ENCODE data around the gene FBXW10.
"Not testable (repeated sequence)": the region's sequence is repeated elsewhere in the genome, so short reads cannot be mapped to it uniquely, and the experiment has no call there.

Gene FBXW10

DNA sequence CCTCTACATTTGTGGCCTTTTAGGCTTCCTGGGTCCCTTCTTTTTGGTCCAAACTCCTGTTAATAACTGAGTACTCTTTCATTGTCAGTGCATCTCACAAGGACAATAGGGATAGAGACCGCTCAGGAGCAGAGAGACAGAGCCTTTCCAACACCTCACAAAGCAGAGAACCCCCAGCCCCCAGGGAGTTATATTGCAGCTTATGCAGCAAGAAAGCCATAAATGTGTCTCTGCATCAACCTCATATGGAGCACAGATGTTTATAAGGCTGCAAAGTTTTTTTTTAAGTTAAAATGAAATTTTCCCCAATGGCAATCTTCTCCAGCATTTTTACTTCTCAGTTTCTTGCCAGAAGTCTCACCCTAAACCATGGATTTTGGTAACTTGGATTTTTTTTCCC, 6.4 kb downstream of the FBXW10 start:
- not testable (repeated sequence) for DNase-seq (ENCODE audit: low spot score)

DNA sequence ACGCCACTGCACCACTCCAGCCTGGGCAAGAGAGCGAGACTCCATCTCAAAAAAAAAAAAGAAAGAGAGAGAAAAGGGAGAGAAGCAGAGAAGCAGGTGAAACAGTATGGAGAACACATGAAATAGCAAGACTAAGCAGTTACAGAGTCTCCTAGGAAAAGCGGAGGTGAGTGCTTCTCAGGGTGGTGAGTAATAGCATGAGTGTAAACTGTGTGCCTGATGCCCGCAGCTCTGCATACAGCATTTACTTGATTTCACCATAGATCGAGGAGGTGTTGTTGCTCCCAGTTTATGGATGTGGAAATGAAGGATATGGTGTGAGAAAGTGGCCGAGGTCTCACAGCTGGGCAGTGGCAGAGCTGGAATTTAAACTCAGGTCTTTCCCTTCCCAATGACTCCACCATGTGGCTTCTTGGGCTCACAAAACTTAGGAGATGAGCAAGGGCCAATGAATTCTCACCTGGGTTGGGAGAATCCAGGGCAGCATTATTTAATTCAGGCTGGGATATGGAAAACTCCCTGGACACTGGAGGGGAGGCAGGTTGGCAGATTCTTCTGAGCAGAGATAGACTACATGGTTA, 10.1 kb downstream of the FBXW10 start:
- DNase-seq (ENCODE audit: low spot score), result not testable (repeated sequence)

DNA sequence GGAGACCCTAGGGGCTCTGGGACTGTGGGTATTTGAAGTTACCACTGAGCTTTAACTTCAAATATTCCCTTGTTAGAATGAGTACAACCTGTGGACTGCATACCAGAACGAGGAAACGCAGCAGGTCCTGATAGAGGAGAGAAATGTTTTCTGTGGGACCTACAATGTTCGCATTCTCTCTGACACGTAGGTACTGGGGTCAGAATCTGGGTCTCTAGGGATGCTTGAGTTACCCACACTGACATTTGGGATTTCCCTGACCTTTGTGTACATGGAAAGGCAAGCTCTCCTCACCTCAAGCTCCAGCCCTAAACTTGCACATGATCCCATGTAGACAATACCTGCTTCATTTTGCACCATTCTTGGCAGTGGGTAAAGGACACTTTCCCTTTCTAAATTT, 12.1 kb downstream of the FBXW10 start:
- DNase-seq (ENCODE audit: low spot score), result not testable (repeated sequence)

DNA sequence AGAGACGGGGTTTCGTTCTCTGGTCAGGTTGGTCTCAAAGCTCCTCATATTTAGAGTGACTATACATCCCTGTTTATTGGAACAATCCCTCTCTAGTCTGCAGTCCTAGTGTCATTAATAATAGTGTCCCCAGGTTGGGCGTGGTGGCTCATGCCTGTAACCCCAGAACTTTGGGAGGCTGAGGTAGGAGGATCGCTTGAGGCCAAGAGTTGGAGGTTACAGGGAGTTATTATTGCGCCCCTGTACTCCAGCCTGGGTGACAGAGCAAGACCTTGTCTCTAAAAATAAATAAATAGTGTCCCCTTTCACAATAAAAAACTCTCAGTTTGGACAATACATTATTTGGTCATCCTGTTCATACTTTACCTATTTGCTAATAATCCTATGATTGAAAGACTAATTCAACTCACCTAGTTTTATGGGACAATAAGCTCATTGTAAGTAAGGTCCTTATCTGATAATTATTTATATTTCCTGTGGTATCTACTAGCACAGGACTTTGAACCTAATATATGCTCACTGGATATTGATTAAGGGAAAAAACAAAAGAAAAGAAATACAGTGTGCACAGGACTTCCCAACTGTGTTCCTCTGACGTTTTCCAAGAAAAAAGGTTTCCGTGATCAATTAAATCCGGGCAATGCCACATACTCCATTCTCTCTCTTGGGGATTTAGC, 13.7 kb downstream of the FBXW10 start:
- not testable (repeated sequence) for DNase-seq (ENCODE audit: low spot score)

DNA sequence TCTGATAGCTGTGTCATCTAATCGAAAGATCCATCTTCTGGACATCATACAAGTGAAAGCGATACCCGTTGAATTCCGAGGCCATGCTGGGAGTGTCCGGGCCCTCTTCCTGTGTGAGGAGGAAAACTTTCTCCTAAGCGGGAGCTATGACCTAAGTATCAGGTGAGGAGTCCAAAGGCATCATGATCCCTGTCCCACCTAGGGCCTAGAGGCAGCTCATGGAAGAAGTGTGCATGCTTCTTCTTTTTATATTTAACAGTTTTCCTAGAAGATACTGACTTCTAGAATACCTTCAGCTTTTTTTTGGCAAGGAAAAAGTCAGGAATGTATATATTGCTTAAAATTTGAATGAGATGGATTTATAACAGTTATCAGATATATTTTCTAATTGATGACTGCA, 14.5 kb downstream of the FBXW10 start:
- not testable (repeated sequence) for DNase-seq (ENCODE audit: low spot score)

DNA sequence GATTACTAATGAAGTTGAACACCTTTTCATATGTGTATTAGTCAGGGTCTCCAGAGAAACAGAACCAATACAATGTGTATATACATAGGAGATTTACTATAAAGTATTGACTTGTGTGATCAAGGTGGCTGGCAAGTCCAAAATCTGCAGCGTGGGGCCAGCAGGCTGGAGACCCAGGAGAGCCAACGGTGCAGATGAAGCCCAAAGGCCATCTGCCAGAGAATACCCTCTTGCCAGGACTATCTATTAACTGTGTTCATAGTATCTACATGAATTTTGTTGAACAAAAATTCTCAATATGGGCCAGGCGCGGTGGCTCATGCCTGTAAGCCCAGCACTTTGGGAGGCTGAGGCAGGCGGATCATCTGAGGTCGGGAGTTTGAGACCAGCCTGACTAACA, 16.4 kb downstream of the FBXW10 start:
- not testable (repeated sequence) for DNase-seq (ENCODE audit: low spot score)

DNA sequence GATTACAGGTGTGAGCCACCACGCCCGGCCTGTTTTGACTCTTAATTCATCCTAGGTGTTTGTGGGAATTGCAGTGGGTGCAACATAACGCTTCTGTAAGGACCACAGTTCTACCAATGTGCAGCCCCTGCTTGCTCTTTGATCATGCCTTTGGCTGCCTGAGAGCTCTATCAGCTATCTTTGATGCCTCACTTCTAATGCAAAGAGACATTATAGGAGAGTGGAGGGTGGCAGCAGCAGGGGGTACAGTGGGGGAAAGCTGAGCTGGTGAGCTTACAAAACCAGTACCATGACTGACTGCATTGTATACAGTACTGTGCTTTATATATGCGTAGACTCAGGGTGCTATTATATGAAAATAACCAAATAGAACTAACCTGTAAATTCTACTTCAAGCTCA, 26.7 kb downstream of the FBXW10 start:
- not testable (repeated sequence) for DNase-seq (ENCODE audit: low spot score)

DNA sequence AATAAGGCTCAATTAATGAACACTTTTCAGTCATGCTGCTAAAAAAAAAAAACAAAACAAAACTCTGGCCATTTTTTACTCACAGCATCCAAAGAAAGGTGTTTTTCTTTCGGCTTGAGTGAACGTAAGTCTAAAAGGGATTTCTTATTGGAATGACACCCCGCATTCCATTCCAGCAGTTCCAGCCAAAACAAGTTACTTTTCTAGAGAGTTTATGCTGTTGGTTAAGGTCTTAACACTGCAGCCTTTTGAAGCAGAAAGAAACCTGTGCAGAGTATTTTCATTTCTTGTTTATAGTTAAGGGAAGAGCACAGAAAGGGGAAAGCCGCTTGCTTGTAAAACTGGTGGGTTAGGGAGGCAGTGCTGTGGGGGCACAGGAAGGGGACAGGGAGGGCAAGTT, 27.2 kb downstream of the FBXW10 start:
- DNase-seq (ENCODE audit: low spot score), result not testable (repeated sequence)

DNA sequence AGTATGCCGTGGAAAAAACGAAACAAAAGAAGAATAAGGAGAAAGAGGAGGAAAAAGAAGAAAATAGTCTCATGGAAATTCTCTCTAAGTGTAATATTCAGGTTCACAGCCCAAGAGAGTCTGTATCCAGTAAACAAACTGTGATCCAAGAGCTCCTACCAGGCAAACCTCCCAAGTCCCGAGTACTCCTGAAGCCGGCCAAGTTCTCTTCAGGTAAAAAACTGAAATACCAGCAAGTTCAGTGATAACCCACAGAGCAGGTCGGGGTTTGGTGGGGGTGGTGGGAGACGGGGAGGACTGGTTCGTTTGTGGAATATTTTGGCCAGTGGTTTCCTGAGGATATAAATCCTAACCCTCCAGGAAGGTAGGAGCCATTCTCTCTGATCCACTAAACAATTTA, 28.6 kb downstream of the FBXW10 start:
- DNase-seq (ENCODE audit: low spot score), result no peak

DNA sequence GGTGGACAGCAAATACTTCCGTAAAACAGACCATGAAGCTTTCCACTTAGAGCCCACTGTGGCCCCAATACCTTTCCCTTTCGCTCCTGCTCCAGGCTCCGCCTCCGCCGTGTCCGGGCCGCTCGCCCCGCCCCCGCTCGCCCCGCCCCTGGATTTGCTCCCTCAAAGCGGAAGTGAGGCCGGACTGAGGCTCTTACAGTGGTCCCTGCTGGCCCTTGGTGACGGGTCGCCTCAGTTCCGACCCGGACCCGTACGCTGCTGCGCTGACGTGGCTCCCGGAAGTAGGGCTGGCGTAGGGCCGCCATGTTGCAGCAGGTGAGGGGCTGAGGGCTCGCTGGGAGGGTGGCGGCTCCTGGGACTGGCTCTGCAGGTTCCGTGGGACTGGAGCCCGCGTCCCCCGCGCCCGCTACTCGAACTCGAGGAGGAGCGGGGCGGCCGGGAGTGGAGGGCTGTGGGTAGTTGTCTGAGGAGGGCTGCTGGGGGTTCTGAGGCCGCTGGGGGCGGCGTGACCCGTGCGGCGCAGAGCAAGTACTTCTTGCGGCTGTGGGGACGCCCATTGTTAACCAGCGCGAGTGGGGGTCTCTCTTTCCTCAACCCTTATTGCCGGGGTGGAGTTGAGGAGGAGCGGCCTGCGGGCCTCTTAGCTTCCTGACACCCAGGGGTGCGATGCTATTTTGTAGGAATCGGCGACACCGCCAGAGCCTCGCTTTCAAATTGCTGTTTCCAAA, 37.3 kb downstream of the FBXW10 start, which contains the start of gene TVP23B:
Gene TVP23B, plus strand, starts transcription at position 193 of the 728 bp plus-strand sequence. Its CDS starts 111 bp downstream, at position 304.
- peak; percentile 89 for DNase-seq (ENCODE audit: low spot score)

DNA sequence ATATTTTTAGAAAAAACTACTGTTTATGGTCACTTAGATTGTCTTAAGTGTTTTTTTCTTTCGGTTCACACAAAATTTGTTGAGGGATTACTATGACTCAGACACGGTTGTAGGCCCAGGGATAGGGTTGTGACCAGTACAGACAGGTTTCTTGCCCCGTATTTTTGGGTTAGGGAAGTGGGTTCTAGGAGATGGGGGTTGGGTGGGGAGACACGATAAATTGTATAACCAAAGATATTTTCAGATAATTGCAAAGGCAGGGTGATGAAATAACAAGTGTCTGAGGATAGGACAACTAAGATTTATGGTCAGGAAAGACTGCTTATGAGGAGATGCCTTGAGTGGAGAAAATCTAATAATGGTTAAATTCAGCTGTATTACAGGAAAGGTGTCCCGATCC, 38.0 kb downstream of the FBXW10 start:
- DNase-seq (ENCODE audit: low spot score), result not testable (repeated sequence)

DNA sequence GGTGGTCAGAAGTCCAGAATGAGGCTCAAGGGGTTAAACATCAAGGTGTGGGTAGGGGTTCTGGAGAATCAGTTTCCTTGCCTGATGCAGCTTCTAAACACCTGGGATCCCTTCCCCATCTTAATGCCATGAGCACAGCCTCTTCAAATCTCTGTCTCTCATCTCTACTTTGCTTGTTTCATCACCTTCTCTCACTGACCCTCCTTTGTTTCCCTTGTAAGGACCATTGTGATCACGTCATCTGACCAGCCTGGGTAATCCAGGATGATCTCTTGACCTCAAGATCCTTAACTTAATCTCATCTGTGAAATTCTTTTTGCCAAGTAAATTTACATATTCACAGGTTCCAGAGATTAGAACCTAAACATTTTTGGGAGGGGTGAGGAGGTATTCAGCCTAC, 42.1 kb downstream of the FBXW10 start:
- not testable (repeated sequence) for DNase-seq (ENCODE audit: low spot score)

DNA sequence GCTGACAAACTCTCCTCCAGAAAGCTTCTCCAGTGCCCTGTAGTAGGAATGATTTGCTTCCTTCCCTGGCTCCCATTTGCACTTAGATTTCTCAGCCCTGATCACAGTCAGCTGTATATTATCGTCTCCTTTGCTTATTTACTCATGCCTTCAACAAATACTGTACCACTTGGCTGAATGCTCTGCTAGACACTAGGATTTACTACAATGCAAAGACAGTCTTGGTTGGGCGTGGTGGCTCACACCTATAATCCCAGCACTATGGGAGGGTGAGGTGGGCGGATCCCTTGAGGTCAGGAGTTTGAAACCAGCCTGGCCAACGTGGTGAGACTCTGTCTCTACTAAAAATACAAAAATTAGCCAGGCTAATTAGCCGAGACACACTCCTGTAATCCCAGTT, 43.0 kb downstream of the FBXW10 start:
- not testable (repeated sequence) for DNase-seq (ENCODE audit: low spot score)

DNA sequence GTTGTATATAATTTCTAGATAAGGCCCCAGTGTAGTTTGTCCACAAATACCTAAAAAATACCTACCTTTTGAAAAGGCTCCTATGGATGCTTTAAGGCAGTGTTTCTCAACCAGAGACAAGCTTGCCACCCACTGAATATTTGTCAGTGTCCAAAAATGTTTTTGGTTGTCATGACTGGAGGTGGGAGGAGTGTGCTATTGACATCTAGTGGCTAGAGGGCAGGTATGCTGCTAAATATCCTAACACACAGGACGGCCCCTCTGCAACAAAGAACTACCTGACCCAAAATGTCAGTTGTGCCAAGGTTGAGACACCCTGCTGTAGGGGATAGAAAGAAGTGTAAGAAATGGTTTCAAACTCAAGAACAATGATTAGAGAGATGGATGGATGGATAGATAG, 47.5 kb downstream of the FBXW10 start:
- DNase-seq (ENCODE audit: low spot score), result not testable (repeated sequence)

DNA sequence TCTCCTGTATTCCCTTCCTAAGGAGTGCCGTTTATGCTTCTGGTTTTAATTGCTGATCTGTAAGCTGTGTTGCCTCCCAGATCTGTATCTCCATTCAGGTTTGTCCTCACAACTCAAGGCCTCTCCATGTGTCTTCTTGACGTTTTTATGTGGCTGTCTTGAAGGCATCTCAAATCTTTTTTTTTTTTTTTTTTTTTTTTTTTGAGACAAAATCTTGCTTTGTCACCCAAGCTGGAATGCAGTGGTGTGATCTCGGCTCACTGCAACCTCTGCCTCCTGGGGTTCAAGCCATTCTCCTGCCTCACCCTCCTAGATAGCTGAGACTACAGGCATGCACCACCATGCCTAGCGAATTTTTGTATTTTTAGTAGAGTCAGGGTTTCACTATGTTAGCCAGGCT, 51.0 kb downstream of the FBXW10 start:
- DNase-seq (ENCODE audit: low spot score), result not testable (repeated sequence)

DNA sequence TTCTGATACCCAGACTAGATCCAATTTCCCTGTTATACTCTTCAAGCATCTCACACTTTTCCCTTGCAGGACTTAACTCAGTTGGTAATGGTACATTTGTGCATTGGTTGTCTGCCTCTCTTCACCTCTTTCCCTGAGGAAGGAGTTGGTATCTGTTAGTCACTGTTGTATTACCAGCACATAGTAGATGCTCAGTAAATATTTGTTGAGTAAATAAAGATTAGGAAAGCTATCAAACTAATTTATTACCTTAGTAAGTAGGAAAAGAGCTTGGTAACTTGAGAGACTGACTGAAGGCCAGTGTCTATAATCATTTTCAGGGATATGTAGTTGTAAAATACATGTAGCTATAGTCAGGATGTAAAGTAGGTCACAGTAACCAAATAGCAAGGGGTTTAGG, 53.0 kb downstream of the FBXW10 start:
- not testable (repeated sequence) for DNase-seq (ENCODE audit: low spot score)

DNA sequence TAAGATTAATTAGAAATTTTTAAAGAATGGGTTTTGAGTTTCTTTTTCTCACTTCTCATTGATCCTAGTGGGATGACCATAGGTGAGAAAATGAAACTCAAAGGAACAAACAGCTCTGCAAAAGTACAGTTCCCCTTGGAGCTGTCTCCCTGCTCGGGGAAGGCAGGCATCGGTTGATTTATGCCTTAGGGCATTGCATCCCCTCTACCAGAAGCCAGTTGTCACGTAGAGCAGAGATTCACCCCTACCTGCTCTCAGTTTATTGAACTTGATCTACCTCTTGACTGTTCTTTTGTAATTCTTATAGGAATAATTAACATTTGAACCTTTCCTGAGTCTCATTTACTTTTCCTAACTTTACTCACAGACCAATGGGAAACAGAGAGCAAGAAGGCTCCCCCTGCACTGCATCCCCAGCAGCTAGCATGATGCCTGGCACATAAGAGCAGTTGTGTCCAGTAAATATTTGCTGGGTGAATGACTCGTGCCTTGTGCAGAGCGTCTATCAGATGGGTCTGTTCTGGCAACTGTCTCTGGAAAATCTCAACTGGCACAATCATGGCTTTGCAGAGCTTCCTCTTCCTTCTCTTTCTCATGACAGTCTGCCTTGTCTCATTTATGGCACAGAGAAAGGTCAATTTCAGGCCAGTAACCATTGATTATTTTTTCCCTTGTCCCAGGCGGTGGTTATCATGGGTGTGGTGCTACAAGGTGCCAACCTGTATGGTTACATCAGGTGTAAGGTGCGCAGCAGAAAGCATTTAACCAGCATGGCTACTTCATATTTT, 59.8 kb downstream of the FBXW10 start:
- DNase-seq (ENCODE audit: low spot score), result not testable (repeated sequence)

DNA sequence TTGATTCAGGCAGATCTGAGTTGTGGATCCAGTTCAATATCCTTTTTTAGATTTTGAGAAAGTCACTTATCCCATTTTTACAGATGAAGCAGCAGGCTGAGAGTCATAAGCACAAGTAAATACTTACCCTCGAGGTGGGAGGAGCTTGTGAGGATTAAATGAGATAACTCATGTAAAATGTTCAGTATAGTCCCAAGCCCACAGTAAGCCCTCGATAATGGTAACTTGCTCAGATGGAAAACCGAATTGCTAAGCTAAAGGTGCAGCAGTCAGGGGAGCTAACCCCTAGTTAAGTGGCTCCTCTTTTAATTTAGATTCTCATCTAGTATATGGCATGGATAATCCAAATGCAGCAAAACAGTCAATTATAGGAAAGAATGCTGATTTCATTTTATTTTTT, 72.1 kb downstream of the FBXW10 start:
- DNase-seq (ENCODE audit: low spot score), result not testable (repeated sequence)

DNA sequence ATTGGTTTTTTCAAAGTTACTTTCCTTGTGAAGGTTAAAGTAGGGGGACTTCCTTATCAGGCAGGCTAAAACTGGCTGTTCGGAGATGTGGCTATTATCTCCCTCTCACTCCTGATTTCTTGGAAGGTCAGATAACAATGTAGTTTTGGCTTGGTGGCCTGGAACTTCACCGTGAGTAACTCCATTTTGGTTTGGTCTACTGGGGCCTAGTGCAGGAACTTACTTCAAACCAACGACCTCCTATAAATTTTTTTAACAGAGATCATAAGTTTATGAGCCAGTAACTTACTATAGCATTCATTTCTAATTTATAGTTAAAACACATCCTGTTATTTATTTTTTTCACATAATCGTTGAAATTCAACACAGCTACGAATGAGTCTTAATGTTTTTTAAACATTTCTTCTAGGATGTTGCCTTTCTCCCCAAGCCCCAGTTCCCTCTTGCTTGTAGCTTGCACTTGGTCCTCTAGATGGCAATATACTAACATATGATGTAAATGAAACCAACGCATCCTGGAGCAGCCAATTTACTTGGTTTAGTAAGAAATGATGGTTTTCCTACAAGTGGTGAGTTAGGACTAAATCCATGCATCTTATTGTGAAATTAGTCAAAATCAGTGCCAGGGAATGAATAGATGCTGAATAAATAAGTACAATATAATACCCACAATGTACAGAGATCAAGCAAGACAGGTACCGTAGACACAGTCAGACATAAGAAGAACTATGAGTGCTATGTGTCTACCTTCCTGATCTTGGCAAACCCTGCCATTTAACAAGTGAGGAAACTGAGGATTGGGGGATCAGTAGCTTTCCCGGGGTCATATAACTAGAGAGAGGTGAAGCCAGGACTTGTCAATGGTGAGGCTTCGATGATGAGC, 72.9 kb downstream of the FBXW10 start:
- DNase-seq (ENCODE audit: low spot score), result peak; percentile 34

DNA sequence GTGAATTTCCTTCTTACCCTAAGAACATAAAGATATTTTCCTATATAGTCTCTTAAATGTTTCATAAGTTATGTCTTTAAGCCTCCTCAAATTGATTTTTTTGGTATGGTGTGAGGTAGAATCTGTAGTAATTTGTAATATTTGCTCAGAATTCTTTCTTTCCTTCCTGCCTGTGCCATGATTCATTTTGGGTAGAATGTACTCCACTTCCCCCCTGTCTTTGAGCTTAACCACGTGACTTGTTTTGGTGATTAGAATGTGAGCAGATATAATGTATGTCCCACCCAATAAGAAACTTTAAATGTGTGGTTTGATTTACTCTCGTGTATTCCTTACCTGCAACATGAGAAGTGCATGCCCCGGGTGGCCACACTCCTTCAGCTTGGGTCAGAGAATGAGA, 77.6 kb downstream of the FBXW10 start:
- DNase-seq (ENCODE audit: low spot score), result not testable (repeated sequence)

DNA sequence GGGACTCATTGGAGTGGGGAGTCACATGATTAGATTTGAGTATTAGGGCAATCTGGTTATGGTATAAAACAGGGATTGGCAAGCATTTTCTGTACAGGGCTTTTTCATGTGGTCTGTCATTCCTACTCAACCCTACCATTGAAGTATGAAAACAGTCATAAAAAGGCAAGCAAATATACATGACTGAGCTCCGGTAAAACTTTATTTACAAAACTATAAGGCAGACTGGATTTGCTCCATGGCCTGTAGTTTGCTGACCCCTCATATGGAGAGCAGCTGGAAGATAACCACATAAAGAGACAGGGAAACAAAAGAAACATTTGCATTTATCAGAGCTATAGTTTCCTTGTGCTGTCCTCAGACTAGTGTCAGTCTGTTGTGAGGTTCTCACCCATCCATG, 83.8 kb downstream of the FBXW10 start:
- not testable (repeated sequence) for DNase-seq (ENCODE audit: low spot score)
